ENCODE measurements around the gene SBNO2.

GRCh38 chr19:1093330-1093729 is 80.7 kb downstream of the SBNO2 start:
- TF ChIP-seq POLR2AphosphoS5 (IDR thresholded peaks at IDR 0.05; ENCODE audit: low read depth, low read length) (no peak), TAF1 (IDR thresholded peaks at IDR 0.05; ENCODE audit: borderline replicate concordance, insufficient read depth, low read length) (no peak), REST (IDR thresholded peaks at IDR 0.05; ENCODE audit: insufficient read depth in 1 of 2, low read depth in 2 of 2, low read length in 2 of 2) (no peak), FOXP2 (optimal IDR thresholded peaks at IDR 0.05; ENCODE audit: borderline replicate concordance, extremely low read depth, extremely low read length, insufficient read depth) (no peak)
